ENCODE measurements around the gene ZMYND12. TPM values are rescaled to one million over a fixed set of nuclear protein-coding genes. Genes with fewer than 3 reads are reported as not detected.

Gene ZMYND12
- total and polyA plus RNA-seq, 2 donors (not counting 1 experiment from before 2014, with no cell fraction given), result 0.56 to 3.5 TPM

DNA sequence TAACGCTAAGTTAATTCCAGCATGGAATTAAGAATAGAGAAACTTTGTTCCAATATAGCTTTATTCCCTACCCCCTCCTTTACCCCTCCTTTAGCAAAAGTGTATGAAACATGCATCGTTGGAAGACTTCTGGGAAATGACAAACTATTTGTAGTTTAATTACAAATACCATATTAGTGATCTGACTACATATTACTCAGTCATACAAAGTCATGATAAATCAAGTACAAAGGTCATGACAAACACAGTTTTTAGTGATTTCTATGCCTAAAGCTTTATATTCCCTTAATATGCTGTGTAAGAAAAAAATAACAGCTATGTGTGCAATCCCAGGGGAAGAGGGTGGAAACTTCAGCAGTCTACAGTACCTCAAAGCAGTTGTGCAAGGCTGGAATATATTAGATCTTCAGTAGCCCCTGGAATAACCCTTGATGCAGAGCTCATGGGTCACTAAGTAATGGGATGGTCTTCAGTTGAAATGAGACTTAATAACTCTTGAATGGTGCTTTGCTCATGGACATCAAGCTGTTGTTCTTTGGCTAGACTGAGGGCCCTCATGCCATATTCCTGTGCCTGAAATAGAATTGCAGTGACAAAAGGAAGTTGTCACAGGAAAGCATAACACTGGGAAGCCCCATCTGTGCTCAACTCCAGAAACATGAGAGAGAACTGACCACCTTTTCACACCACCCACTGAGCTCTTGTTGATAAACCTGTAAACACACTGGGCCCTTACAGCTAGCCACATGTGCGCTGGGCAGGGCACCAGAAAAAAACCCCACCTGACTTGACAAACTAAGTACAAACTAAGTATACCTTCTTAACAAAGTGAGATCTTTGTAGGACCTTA lies 25.3 kb downstream of the ZMYND12 start:
- Histone ChIP-seq H3K4me2 (ENCODE audit: extremely low read depth, insufficient read depth, low read length) (no peak overlapping the region), H3K9me3 (ENCODE audit: control insufficient read depth, insufficient read depth, low read depth, low read length) (no peaks in the 10 kb centered on the region), H4K20me1 (ENCODE audit: control insufficient read depth, extremely low read depth, insufficient read depth, low read length) (no peaks in the 10 kb centered on the region), H3K36me3 (ENCODE audit: control insufficient read depth, insufficient read depth, low read length) (no peaks in the 10 kb centered on the region), H3K4me3 (replicated peaks in 1 of 4; ENCODE audit: control extremely low read depth in 1 of 4, insufficient read depth in 1 of 4, low read depth in 3 of 4, low read length in 4 of 4) (no peak overlapping the region), H3K4me1 (ENCODE audit: control insufficient read depth, extremely low read depth, insufficient read depth, low read length) (no peaks in the 10 kb centered on the region), H3K79me2 (ENCODE audit: control insufficient read depth, insufficient read depth, low read length) (no peaks in the 10 kb centered on the region), H2AFZ (ENCODE audit: low read length) (no peak overlapping the region), H3K9ac (ENCODE audit: insufficient read depth, low read length) (no peak overlapping the region), H3K27ac (ENCODE audit: insufficient read depth, low read length) (no peak overlapping the region), H3K27me3 (ENCODE audit: control insufficient read depth, insufficient read depth, low read length) (no peaks in the 10 kb centered on the region)
- no peak for TF ChIP-seq EZH2 (IDR thresholded peaks at IDR 0.05; ENCODE audit: low read length, missing control alignments)
- TF ChIP-seq, protein P1, sequence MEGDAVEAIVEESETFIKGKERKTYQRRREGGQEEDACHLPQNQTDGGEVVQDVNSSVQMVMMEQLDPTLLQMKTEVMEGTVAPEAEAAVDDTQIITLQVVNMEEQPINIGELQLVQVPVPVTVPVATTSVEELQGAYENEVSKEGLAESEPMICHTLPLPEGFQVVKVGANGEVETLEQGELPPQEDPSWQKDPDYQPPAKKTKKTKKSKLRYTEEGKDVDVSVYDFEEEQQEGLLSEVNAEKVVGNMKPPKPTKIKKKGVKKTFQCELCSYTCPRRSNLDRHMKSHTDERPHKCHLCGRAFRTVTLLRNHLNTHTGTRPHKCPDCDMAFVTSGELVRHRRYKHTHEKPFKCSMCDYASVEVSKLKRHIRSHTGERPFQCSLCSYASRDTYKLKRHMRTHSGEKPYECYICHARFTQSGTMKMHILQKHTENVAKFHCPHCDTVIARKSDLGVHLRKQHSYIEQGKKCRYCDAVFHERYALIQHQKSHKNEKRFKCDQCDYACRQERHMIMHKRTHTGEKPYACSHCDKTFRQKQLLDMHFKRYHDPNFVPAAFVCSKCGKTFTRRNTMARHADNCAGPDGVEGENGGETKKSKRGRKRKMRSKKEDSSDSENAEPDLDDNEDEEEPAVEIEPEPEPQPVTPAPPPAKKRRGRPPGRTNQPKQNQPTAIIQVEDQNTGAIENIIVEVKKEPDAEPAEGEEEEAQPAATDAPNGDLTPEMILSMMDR (conservative IDR thresholded peaks at IDR 0.05 in 1 of 2, IDR thresholded peaks at IDR 0.05 in 1 of 2; ENCODE audit: low read depth in 1 of 2, low read length in 2 of 2), result no peak
- DNase-seq (ENCODE audit: low read depth in 2 of 2), result peak in 1 of 2 donors; percentile 17

- Histone ChIP-seq H3K27ac (ENCODE audit: insufficient read depth, low read length) (no peak overlapping the region), H3K36me3 (ENCODE audit: control insufficient read depth, insufficient read depth, low read length) (no peaks in the 10 kb centered on the region), H3K79me2 (ENCODE audit: control insufficient read depth, insufficient read depth, low read length) (no peaks in the 10 kb centered on the region), H3K4me3 (replicated peaks in 1 of 4; ENCODE audit: control extremely low read depth in 1 of 4, insufficient read depth in 1 of 4, low read depth in 3 of 4, low read length in 4 of 4) (no peak overlapping the region), H3K4me1 (ENCODE audit: control insufficient read depth, extremely low read depth, insufficient read depth, low read length) (no peaks in the 10 kb centered on the region), H3K9me3 (ENCODE audit: control insufficient read depth, insufficient read depth, low read depth, low read length) (no peaks in the 10 kb centered on the region), H3K9ac (ENCODE audit: insufficient read depth, low read length) (no peak overlapping the region), H2AFZ (ENCODE audit: low read length) (no peak overlapping the region), H3K27me3 (ENCODE audit: control insufficient read depth, insufficient read depth, low read length) (no peaks in the 10 kb centered on the region), H3K4me2 (ENCODE audit: extremely low read depth, insufficient read depth, low read length) (no peak overlapping the region), H4K20me1 (ENCODE audit: control insufficient read depth, extremely low read depth, insufficient read depth, low read length) (no peaks in the 10 kb centered on the region)
- TF ChIP-seq, protein P1 (conservative IDR thresholded peaks at IDR 0.05 in 1 of 2, IDR thresholded peaks at IDR 0.05 in 1 of 2; ENCODE audit: low read depth in 1 of 2, low read length in 2 of 2), result no peak
- no peak for DNase-seq (ENCODE audit: low read depth in 2 of 2)
These were observed 26.2 kb downstream of the ZMYND12 start for GRCh38 chr1:42429603-42430002.

DNA sequence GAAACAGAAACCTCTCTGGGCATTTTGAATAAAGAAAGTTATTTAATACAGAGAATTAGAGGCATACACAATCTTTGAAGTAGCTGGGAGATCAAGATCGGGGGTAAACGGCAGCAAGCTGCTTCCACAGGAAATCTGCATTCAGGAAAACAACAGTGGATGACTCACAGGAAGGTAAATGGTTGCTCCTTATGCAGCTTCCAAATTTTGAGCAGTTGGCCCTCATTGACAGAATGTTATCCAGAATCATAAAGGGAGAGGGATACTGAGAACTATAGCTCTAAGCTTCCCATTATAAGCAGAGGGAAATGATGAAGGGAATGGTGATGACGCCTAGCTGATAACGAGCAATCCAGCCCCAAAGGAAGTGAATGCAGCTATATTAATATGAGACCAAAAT lies 28.6 kb downstream of the ZMYND12 start:
- no peaks in the 10 kb centered on the region for H3K79me2 ChIP-seq (ENCODE audit: control insufficient read depth, insufficient read depth, low read length)
- H3K9ac ChIP-seq (ENCODE audit: insufficient read depth, low read length), result no peak overlapping the region
- no peak for DNase-seq (ENCODE audit: low read depth in 2 of 2)
- TF ChIP-seq, protein P1 (conservative IDR thresholded peaks at IDR 0.05 in 1 of 2, IDR thresholded peaks at IDR 0.05 in 1 of 2; ENCODE audit: low read depth in 1 of 2, low read length in 2 of 2), result no peak
- TF ChIP-seq EZH2 (IDR thresholded peaks at IDR 0.05; ENCODE audit: low read length, missing control alignments), result no peak
- H4K20me1 ChIP-seq (ENCODE audit: control insufficient read depth, extremely low read depth, insufficient read depth, low read length), result no peaks in the 10 kb centered on the region
- H3K36me3 ChIP-seq (ENCODE audit: control insufficient read depth, insufficient read depth, low read length), result no peaks in the 10 kb centered on the region
- no peaks in the 10 kb centered on the region for H3K4me1 ChIP-seq (ENCODE audit: control insufficient read depth, extremely low read depth, insufficient read depth, low read length)
- no peaks in the 10 kb centered on the region for H3K9me3 ChIP-seq (ENCODE audit: control insufficient read depth, insufficient read depth, low read depth, low read length)
- no peak overlapping the region for H3K4me3 ChIP-seq (replicated peaks in 1 of 4; ENCODE audit: control extremely low read depth in 1 of 4, insufficient read depth in 1 of 4, low read depth in 3 of 4, low read length in 4 of 4)
- H3K27ac ChIP-seq (ENCODE audit: insufficient read depth, low read length), result no peak overlapping the region
- no peak overlapping the region for H3K4me2 ChIP-seq (ENCODE audit: extremely low read depth, insufficient read depth, low read length)
- no peak overlapping the region for H2AFZ ChIP-seq (ENCODE audit: low read length)
- H3K27me3 ChIP-seq (ENCODE audit: control insufficient read depth, insufficient read depth, low read length), result no peaks in the 10 kb centered on the region
